Lower lobe of right lung (tissue), 2 donors: Measurements from ENCODE around the gene TMEM150A. TPM values are rescaled to one million over a fixed set of nuclear protein-coding genes. Genes with fewer than 3 reads are reported as not detected.

Experiments
- ATAC-seq, 2 donors: fragments of 200-7000 bp; cut with Tn5 transposase; one replicate each; pipeline ENCODE4 v1.9.1; 2020 to 2022; ENCODE audit warnings: mild to moderate bottlenecking in 2 of 2, moderate library complexity in 2 of 2
- DNase-seq: peaks from one replicate; pipeline ENCODE4 v3.0.0-alpha.2; 2020
- H3K27ac ChIP-seq: fragments of 200-600 bp; one replicate; pipeline ENCODE4 v1.8.0; 2022
- H3K27me3 ChIP-seq: fragments of 200-600 bp; one replicate; pipeline ENCODE4 v1.8.0; 2022; ENCODE audit warnings: low read depth
- H3K36me3 ChIP-seq: fragments of 200-600 bp; one replicate; pipeline ENCODE4 v1.8.0; 2022; ENCODE audit warnings: mild to moderate bottlenecking
- H3K4me1 ChIP-seq: fragments of 200-600 bp; one replicate; pipeline ENCODE4 v1.8.0; 2022
- H3K4me3 ChIP-seq: fragments of 200-600 bp; one replicate; pipeline ENCODE4 v1.8.0; 2022; ENCODE audit warnings: mild to moderate bottlenecking
- H3K9me3 ChIP-seq: fragments of 200-600 bp; one replicate; pipeline ENCODE4 v1.8.0; 2022
- intact Hi-C: fragments of 100-400 bp; cut with DNase I; formaldehyde crosslinking; loops from one replicate; pipeline ENCODE4 v1.11.0; 2022
- total RNA-seq: library from RNA; stranded (reverse); fragmentation: NEBNext Ultra II Directional; extraction: Animal tissue kit (Norgen Biotek cat#: 25700); gene quantifications from one replicate; pipeline ENCODE4 v1.2.1, GENCODE V29; 2021
- TF ChIP-seq, protein P1 (sequence below): fragments of 200-600 bp; IDR thresholded peaks from one replicate; pipeline ENCODE4 v1.8.0; 2022; ENCODE audit warnings: antibody characterized with exemption, mild to moderate bottlenecking
- donor health status: DM: no; HTN: yes; CAD: no; lungs with severe emphysema.

The TMEM150A gene
- total RNA-seq, 1 donor from 2014 or later: 28.9 TPM

GRCh38 chr2:85549095-85549494 is 53.4 kb downstream of the TMEM150A start:
- intact Hi-C loops: no loop called here
- Histone ChIP-seq H3K27ac (no peak overlapping the region), H3K27me3 (no peaks in the 10 kb centered on the region), H3K4me3 (no peak overlapping the region), H3K36me3 (peaks cover 90% of the 10 kb centered on the region), H3K4me1 (peaks cover 9% of the 10 kb centered on the region), H3K9me3 (no peaks in the 10 kb centered on the region)
- TF ChIP-seq, protein P1, sequence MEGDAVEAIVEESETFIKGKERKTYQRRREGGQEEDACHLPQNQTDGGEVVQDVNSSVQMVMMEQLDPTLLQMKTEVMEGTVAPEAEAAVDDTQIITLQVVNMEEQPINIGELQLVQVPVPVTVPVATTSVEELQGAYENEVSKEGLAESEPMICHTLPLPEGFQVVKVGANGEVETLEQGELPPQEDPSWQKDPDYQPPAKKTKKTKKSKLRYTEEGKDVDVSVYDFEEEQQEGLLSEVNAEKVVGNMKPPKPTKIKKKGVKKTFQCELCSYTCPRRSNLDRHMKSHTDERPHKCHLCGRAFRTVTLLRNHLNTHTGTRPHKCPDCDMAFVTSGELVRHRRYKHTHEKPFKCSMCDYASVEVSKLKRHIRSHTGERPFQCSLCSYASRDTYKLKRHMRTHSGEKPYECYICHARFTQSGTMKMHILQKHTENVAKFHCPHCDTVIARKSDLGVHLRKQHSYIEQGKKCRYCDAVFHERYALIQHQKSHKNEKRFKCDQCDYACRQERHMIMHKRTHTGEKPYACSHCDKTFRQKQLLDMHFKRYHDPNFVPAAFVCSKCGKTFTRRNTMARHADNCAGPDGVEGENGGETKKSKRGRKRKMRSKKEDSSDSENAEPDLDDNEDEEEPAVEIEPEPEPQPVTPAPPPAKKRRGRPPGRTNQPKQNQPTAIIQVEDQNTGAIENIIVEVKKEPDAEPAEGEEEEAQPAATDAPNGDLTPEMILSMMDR: no peak
- DNase-seq (no peak), ATAC-seq (no peak)

DNA sequence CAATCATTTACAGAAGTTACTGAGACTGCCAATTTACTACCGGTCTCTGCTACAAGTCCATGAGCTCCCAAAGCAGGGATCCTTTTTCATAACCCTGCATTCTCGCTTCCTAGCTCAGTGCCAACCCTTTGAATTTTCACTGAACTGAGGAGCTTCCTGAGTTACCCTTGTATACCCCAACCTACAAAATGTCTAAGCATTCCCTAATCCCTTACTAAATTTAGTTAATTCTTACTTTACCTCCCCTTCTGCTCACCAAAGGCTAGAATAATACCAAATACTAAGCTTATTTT is 53.9 kb downstream of the TMEM150A start:
- no peak overlapping the region for H3K4me3 ChIP-seq
- intact Hi-C loops: no loop called here
- no peaks in the 10 kb centered on the region for H3K9me3 ChIP-seq
- peaks cover 12% of the 10 kb centered on the region for H3K4me1 ChIP-seq
- H3K36me3 ChIP-seq: peaks cover 90% of the 10 kb centered on the region
- TF ChIP-seq, protein P1: no peak
- ATAC-seq (no peak), DNase-seq (no peak)
- H3K27ac ChIP-seq: no peak overlapping the region
- H3K27me3 ChIP-seq: no peaks in the 10 kb centered on the region

Other genes with a start within 250 kb of the TMEM150A start
- gene RETSAT, start 248.2 kb downstream of the TMEM150A start, total RNA-seq: 55.5 TPM
- 19.6 TPM for gene ELMOD3, start 247.9 kb downstream of the TMEM150A start, total RNA-seq
- gene CAPG, start 192.3 kb downstream of the TMEM150A start, total RNA-seq: 555 TPM
- 0.97 TPM for gene SH2D6, start 184.0 kb downstream of the TMEM150A start, total RNA-seq
- gene MAT2A, start 63.5 kb downstream of the TMEM150A start, total RNA-seq: 183 TPM
- gene GGCX, start 41.2 kb downstream of the TMEM150A start, total RNA-seq: 62.2 TPM
- 272 TPM for gene VAMP8, start 25.1 kb downstream of the TMEM150A start, total RNA-seq
- 87.0 TPM for gene VAMP5, start 18.3 kb downstream of the TMEM150A start, total RNA-seq
- 89.8 TPM for gene RNF181, start 7.0 kb downstream of the TMEM150A start, total RNA-seq
- gene C2orf68, start 9.4 kb upstream of the TMEM150A start, total RNA-seq: 40.6 TPM
- 40.2 TPM for gene USP39, start 13.5 kb upstream of the TMEM150A start, total RNA-seq
- 12,584 TPM for gene SFTPB, start 65.5 kb upstream of the TMEM150A start, total RNA-seq
- 21.5 TPM for gene GNLY, start 91.7 kb upstream of the TMEM150A start, total RNA-seq
- gene ATOH8, start 151.3 kb upstream of the TMEM150A start, total RNA-seq: 44.9 TPM